ENCODE data around the gene DRAM2.

DNA sequence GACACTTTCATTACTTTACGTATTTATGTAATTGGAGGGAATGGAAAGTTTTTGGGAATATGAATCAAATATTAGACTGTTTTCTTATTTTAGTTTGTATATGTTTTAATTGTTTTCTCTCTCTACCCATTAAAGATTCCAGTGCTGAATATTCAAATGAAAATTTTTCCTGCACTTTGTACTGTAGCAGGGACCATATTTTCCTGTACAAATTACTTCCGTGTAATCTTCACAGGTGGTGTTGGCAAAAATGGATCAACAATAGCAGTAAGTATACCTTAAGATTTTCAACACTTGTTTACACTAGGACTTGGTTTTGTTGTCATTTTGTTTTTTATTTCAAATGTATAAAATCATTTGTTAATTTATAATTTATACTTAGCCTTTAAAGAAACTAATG is 42.2 kb upstream of the DRAM2 start:
- TF ChIP-seq ZNF8 (CRISPR knock-in tag; IDR thresholded peaks at IDR 0.05), result no peak
- TF ChIP-seq, protein P1, sequence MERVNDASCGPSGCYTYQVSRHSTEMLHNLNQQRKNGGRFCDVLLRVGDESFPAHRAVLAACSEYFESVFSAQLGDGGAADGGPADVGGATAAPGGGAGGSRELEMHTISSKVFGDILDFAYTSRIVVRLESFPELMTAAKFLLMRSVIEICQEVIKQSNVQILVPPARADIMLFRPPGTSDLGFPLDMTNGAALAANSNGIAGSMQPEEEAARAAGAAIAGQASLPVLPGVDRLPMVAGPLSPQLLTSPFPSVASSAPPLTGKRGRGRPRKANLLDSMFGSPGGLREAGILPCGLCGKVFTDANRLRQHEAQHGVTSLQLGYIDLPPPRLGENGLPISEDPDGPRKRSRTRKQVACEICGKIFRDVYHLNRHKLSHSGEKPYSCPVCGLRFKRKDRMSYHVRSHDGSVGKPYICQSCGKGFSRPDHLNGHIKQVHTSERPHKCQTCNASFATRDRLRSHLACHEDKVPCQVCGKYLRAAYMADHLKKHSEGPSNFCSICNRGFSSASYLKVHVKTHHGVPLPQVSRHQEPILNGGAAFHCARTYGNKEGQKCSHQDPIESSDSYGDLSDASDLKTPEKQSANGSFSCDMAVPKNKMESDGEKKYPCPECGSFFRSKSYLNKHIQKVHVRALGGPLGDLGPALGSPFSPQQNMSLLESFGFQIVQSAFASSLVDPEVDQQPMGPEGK (CRISPR knock-in tag; IDR thresholded peaks at IDR 0.05; ENCODE audit: borderline replicate concordance), result no peak
- no peak for TF ChIP-seq ESRRG (CRISPR knock-in tag; IDR thresholded peaks at IDR 0.05)
- no peak for TF ChIP-seq OSR1 (CRISPR knock-in tag; IDR thresholded peaks at IDR 0.05)

Measured in SK-N-SH treated with all-trans-retinoic acid at 6 μM for 48 hours (cell line).